ENCODE data around the gene RNF138. TPM values are rescaled to one million over a fixed set of nuclear protein-coding genes. Genes with fewer than 3 reads are reported as not detected.

Gene RNF138
- total RNA-seq, 1 donor from 2014 or later, result 24.6 TPM

- DNase-seq, result no peak
- TF ChIP-seq CTCF (IDR thresholded peaks at IDR 0.05; ENCODE audit: partially characterized antibody, unreplicated experiment), result no peak
- Mint-ChIP-seq H3K27me3 (ENCODE audit: unreplicated experiment) (peaks cover 13% of the 10 kb centered on the region), H3K27ac (ENCODE audit: unreplicated experiment) (peak overlapping the region; percentile 95), H3K4me3 (ENCODE audit: unreplicated experiment) (peak overlapping the region; percentile 99), H3K36me3 (ENCODE audit: unreplicated experiment) (no peaks in the 10 kb centered on the region), H3K9me3 (ENCODE audit: unreplicated experiment) (peaks cover 7% of the 10 kb centered on the region), H3K4me1 (ENCODE audit: low read depth, unreplicated experiment) (peaks cover 17% of the 10 kb centered on the region)
Measured at GRCh38 chr18:32093523-32093922, 1.8 kb downstream of the RNF138 start.

- no peak for TF ChIP-seq CTCF (IDR thresholded peaks at IDR 0.05; ENCODE audit: partially characterized antibody, unreplicated experiment)
- Mint-ChIP-seq H3K27me3 (ENCODE audit: unreplicated experiment) (peaks cover 13% of the 10 kb centered on the region), H3K36me3 (ENCODE audit: unreplicated experiment) (no peaks in the 10 kb centered on the region), H3K27ac (ENCODE audit: unreplicated experiment) (no peak overlapping the region), H3K9me3 (ENCODE audit: unreplicated experiment) (peaks cover 7% of the 10 kb centered on the region), H3K4me1 (ENCODE audit: low read depth, unreplicated experiment) (peaks cover 17% of the 10 kb centered on the region), H3K4me3 (ENCODE audit: unreplicated experiment) (no peak overlapping the region)
- no peak for DNase-seq
Measured at GRCh38 chr18:32095192-32095899, 3.7 kb downstream of the RNF138 start.

GRCh38 chr18:32095900-32096229, 4.2 kb downstream of the RNF138 start:
- H3K27ac Mint-ChIP-seq (ENCODE audit: unreplicated experiment), result no peak overlapping the region
- peaks cover 7% of the 10 kb centered on the region for H3K9me3 Mint-ChIP-seq (ENCODE audit: unreplicated experiment)
- no peak for TF ChIP-seq CTCF (IDR thresholded peaks at IDR 0.05; ENCODE audit: partially characterized antibody, unreplicated experiment)
- H3K36me3 Mint-ChIP-seq (ENCODE audit: unreplicated experiment), result no peaks in the 10 kb centered on the region
- peaks cover 13% of the 10 kb centered on the region for H3K27me3 Mint-ChIP-seq (ENCODE audit: unreplicated experiment)
- H3K4me3 Mint-ChIP-seq (ENCODE audit: unreplicated experiment), result no peak overlapping the region
- H3K4me1 Mint-ChIP-seq (ENCODE audit: low read depth, unreplicated experiment), result peaks cover 17% of the 10 kb centered on the region
- no peak for DNase-seq

- TF ChIP-seq CTCF (IDR thresholded peaks at IDR 0.05; ENCODE audit: partially characterized antibody, unreplicated experiment), result no peak
- H3K4me3 Mint-ChIP-seq (ENCODE audit: unreplicated experiment), result no peak overlapping the region
- H3K36me3 Mint-ChIP-seq (ENCODE audit: unreplicated experiment), result no peaks in the 10 kb centered on the region
- H3K27me3 Mint-ChIP-seq (ENCODE audit: unreplicated experiment), result peaks cover 10% of the 10 kb centered on the region
- DNase-seq, result no peak
- no peak overlapping the region for H3K27ac Mint-ChIP-seq (ENCODE audit: unreplicated experiment)
- H3K4me1 Mint-ChIP-seq (ENCODE audit: low read depth, unreplicated experiment), result peaks cover 17% of the 10 kb centered on the region
- H3K9me3 Mint-ChIP-seq (ENCODE audit: unreplicated experiment), result peaks cover 4% of the 10 kb centered on the region
Measured at GRCh38 chr18:32096946-32097345, 5.3 kb downstream of the RNF138 start.

- H3K4me1 Mint-ChIP-seq (ENCODE audit: low read depth, unreplicated experiment), result no peaks in the 10 kb centered on the region
- no peaks in the 10 kb centered on the region for H3K27me3 Mint-ChIP-seq (ENCODE audit: unreplicated experiment)
- no peak for TF ChIP-seq CTCF (IDR thresholded peaks at IDR 0.05; ENCODE audit: partially characterized antibody, unreplicated experiment)
- no peaks in the 10 kb centered on the region for H3K36me3 Mint-ChIP-seq (ENCODE audit: unreplicated experiment)
- no peak for DNase-seq
- no peaks in the 10 kb centered on the region for H3K9me3 Mint-ChIP-seq (ENCODE audit: unreplicated experiment)
- H3K4me3 Mint-ChIP-seq (ENCODE audit: unreplicated experiment), result no peak overlapping the region
- H3K27ac Mint-ChIP-seq (ENCODE audit: unreplicated experiment), result no peak overlapping the region
Measured at GRCh38 chr18:32104516-32104915, 12.8 kb downstream of the RNF138 start.

Data from glutamatergic neuron (in vitro differentiated cells).